ENCODE results near the gene TAF4. TPM values are rescaled to one million over a fixed set of nuclear protein-coding genes. Genes with fewer than 3 reads are reported as not detected.
A peak's percentile ranks its signal among the peaks of the same experiment; 100 is the strongest.

TAF4 gene
- total RNA-seq, 4 donors from 2014 or later, result 18.9 to 93.5 (median 31.0) TPM

- DNase-seq, result peak in 1 of 3 donors; percentile 42
These were observed 12.7 kb downstream of the TAF4 start for GRCh38 chr20:62052842-62053464.

GRCh38 chr20:62052336-62052841 is 13.3 kb downstream of the TAF4 start:
- H3K4me3 ChIP-seq, result no peak overlapping the region
- peaks cover 0 to 10% (median 0%) of the 10 kb centered on the region in 3 donors for H3K36me3 ChIP-seq
- no peaks in the 10 kb centered on the region for H3K9me3 ChIP-seq
- TF ChIP-seq POLR2A (IDR thresholded peaks at IDR 0.05) (no peak), CTCF (IDR thresholded peaks at IDR 0.05) (no peak)
- no peak overlapping the region for H3K27ac ChIP-seq
- H3K4me1 ChIP-seq, result no peaks in the 10 kb centered on the region
- peak in 1 of 3 donors; percentile 38 for DNase-seq
- H3K27me3 ChIP-seq, result no peaks in the 10 kb centered on the region

More at GRCh38 chr20:62052842-62053464, 12.7 kb downstream of the TAF4 start:
- Histone ChIP-seq H3K4me3 (no peak overlapping the region), H3K27me3 (no peaks in the 10 kb centered on the region), H3K27ac (no peak overlapping the region), H3K4me1 (no peaks in the 10 kb centered on the region), H3K9me3 (no peaks in the 10 kb centered on the region), H3K36me3 (peaks cover 0 to 10% (median 0%) of the 10 kb centered on the region in 3 donors)
- TF ChIP-seq CTCF (IDR thresholded peaks at IDR 0.05), result no peak
- TF ChIP-seq POLR2A (IDR thresholded peaks at IDR 0.05), result no peak

GRCh38 chr20:62051546-62052255 is 14.0 kb downstream of the TAF4 start:
- no peaks in the 10 kb centered on the region for H3K9me3 ChIP-seq
- no peak for DNase-seq
- no peak for TF ChIP-seq CTCF (IDR thresholded peaks at IDR 0.05)
- TF ChIP-seq POLR2A (IDR thresholded peaks at IDR 0.05), result no peak
- no peak overlapping the region for H3K27ac ChIP-seq
- no peaks in the 10 kb centered on the region for H3K27me3 ChIP-seq
- H3K36me3 ChIP-seq, result peaks cover 0 to 10% (median 0%) of the 10 kb centered on the region in 3 donors
- no peak overlapping the region for H3K4me3 ChIP-seq
- H3K4me1 ChIP-seq, result no peaks in the 10 kb centered on the region

- no peak for DNase-seq
- Histone ChIP-seq H3K9me3 (no peaks in the 10 kb centered on the region), H3K4me3 (no peak overlapping the region), H3K27ac (no peak overlapping the region), H3K36me3 (peaks cover 0 to 10% (median 0%) of the 10 kb centered on the region in 3 donors), H3K4me1 (no peaks in the 10 kb centered on the region), H3K27me3 (no peaks in the 10 kb centered on the region)
- TF ChIP-seq POLR2A (IDR thresholded peaks at IDR 0.05) (no peak), CTCF (IDR thresholded peaks at IDR 0.05) (no peak)
These were observed 14.5 kb downstream of the TAF4 start for GRCh38 chr20:62051144-62051543.

- no peaks in the 10 kb centered on the region for H3K27me3 ChIP-seq
- DNase-seq, result peak in 1 of 3 donors; percentile 43
- no peaks in the 10 kb centered on the region for H3K9me3 ChIP-seq
- no peaks in the 10 kb centered on the region for H3K4me1 ChIP-seq
- H3K4me3 ChIP-seq, result no peak overlapping the region
- TF ChIP-seq CTCF (IDR thresholded peaks at IDR 0.05), result no peak
- TF ChIP-seq POLR2A (IDR thresholded peaks at IDR 0.05), result no peak
- H3K36me3 ChIP-seq, result peaks cover 0 to 10% (median 0%) of the 10 kb centered on the region in 3 donors
- no peak overlapping the region for H3K27ac ChIP-seq
These were observed 15.2 kb downstream of the TAF4 start for GRCh38 chr20:62050166-62051120.

Data from Peyer's patch (tissue), 4 donors.